ENCODE results near the gene PSMG1.

GRCh38 chr21:39125752-39126485, 57.3 kb downstream of the PSMG1 start:
- peak; percentile 58 for TF ChIP-seq CTCF (IDR thresholded peaks at IDR 0.05; ENCODE audit: low read depth, low read length)
- TF ChIP-seq POLR2A (IDR thresholded peaks at IDR 0.05; ENCODE audit: extremely low read depth, insufficient read length), result no peak
- TF ChIP-seq, protein P1, sequence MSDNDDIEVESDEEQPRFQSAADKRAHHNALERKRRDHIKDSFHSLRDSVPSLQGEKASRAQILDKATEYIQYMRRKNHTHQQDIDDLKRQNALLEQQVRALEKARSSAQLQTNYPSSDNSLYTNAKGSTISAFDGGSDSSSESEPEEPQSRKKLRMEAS (IDR thresholded peaks at IDR 0.05; ENCODE audit: low read depth, low read length), result no peak
- no peak for TF ChIP-seq MYC (IDR thresholded peaks at IDR 0.05; ENCODE audit: low read depth, low read length)
